K562 (cell line): ENCODE results near the gene GNB2. TPM values are rescaled to one million over a fixed set of nuclear protein-coding genes. Genes with fewer than 3 reads are reported as not detected.
A peak's percentile ranks its signal among the peaks of the same experiment; 100 is the strongest.

Experiments used
- ARHGAP35 ChIP-seq: fragments of 450-650 bp; IDR thresholded peaks from 2 replicates; pipeline ENCODE4 v1.6.1; 2018; ENCODE audit not compliant: partially characterized antibody
- BMI1 ChIP-seq: fragments of 150-350 bp; IDR thresholded peaks from 2 replicates; pipeline ENCODE4 v1.6.1; 2014; ENCODE audit warnings: low read length
- FOXP1 ChIP-seq: sonication (generic); formaldehyde crosslinking; IDR thresholded peaks from 2 replicates; pipeline ENCODE4 v1.8.0; 2022; ENCODE audit warnings: mild to moderate bottlenecking, missing genetic modification reagents
- HDAC3 ChIP-seq: fragments of 450-650 bp; IDR thresholded peaks from 2 replicates; pipeline ENCODE4 v1.6.1; 2018; ENCODE audit warnings: borderline replicate concordance, mild to moderate bottlenecking, moderate library complexity; ENCODE audit not compliant: partially characterized antibody
- KHSRP ChIP-seq: fragments of 450-650 bp; IDR thresholded peaks from 2 replicates; pipeline ENCODE4 v1.6.1; 2017
- MCM3 ChIP-seq: fragments of 450-650 bp; IDR thresholded peaks from 2 replicates; pipeline ENCODE4 v1.6.1; 2016
- NCOA2 ChIP-seq, 2 experiments: fragments of 450-650 bp; IDR thresholded peaks; 2 replicates each; pipeline ENCODE4 v1.6.1; 2018; ENCODE audit warnings: mild to moderate bottlenecking in 2 of 2, moderate library complexity in 1 of 2; ENCODE audit not compliant: partially characterized antibody in 2 of 2
- SMAD1 ChIP-seq: fragments of 150-350 bp; IDR thresholded peaks from 2 replicates; pipeline ENCODE4 v1.6.1; 2014; ENCODE audit warnings: low read length, low read depth; ENCODE audit not compliant: partially characterized antibody
- SREBF2 ChIP-seq: sonication (generic); formaldehyde crosslinking; IDR thresholded peaks from 2 replicates; pipeline ENCODE4 v1.4.0; 2020; ENCODE audit warnings: mild to moderate bottlenecking, missing genetic modification reagents
- UBTF ChIP-seq, 2 experiments: IDR thresholded peaks; 2 replicates each; pipeline ENCODE4 v1.6.1; 2012; ENCODE audit warnings: improper control_type of control experiment in 2 of 2, low read depth in 2 of 2, low read length in 2 of 2, borderline replicate concordance in 1 of 2
- ZBTB5 ChIP-seq: fragments of 450-650 bp; IDR thresholded peaks from 2 replicates; pipeline ENCODE4 v1.6.1; 2017; ENCODE audit warnings: antibody characterized with exemption
- ZNF311 ChIP-seq: fragments of 250-450 bp; sonication (Bioruptor Pico); IDR thresholded peaks from 2 replicates; pipeline ENCODE4 v1.4.0; 2020; ENCODE audit warnings: mild to moderate bottlenecking, moderate library complexity
- polyA plus RNA-seq, 8 experiments: library from polyadenylated mRNA; depleted of rRNA in 4 of 8; stranded (reverse) in 5 of 8; unstranded in 3 of 8; fragments of >200 nt; fragmentation: Nextera tagmentation in 2 of 8; fragmentation: Illumina TruSeq in 1 of 8; extraction: Ambion mirVana in 2 of 8; extraction: Trizol in 1 of 8; gene quantifications; 2 replicates each; pipeline versions ENCODE4 v1.2.1 to v1.2.3, GENCODE V29; 2011 to 2014; ENCODE audit warnings: inconsistent platforms in 1 of 8, missing spikeins in 1 of 8
- total RNA-seq, 7 experiments: library from RNA; depleted of rRNA in 6 of 7; stranded (reverse); fragments of >200 nt in 6 of 7; fragmentation: Illumina TruSeq in 2 of 7; extraction: Trizol in 2 of 7; gene quantifications; 2 replicates each; pipeline versions ENCODE4 v1.2.1 to v1.2.3, GENCODE V29; 2011 to 2021; ENCODE audit warnings: low replicate concordance in 1 of 7
- TF ChIP-seq, protein P1 (sequence below): sonication (generic); formaldehyde crosslinking; IDR thresholded peaks from 2 replicates; pipeline ENCODE4 v1.4.0; 2020; ENCODE audit warnings: mild to moderate bottlenecking, missing genetic modification reagents
- TF ChIP-seq, protein P2 (sequence below), 3 experiments: IDR thresholded peaks in 2 of 3; conservative IDR thresholded peaks in 1 of 3; 2 replicates each; pipeline ENCODE4 v1.5.1; 2011 to 2012; ENCODE audit warnings: low read length in 3 of 3, mild to moderate bottlenecking in 3 of 3, control low read depth in 2 of 3, improper control_type of control experiment in 1 of 3, inconsistent platforms in 1 of 3, low read depth in 1 of 3, mixed read lengths in 1 of 3, moderate library complexity in 1 of 3; ENCODE audit not compliant: insufficient read depth in 2 of 3
- TF ChIP-seq, protein P3 (sequence below): fragments of 450-650 bp; formaldehyde crosslinking; IDR thresholded peaks from 2 replicates; pipeline ENCODE4 v1.4.0; 2020; ENCODE audit warnings: mild to moderate bottlenecking, mixed read lengths

GNB2 gene
- total and polyA plus RNA-seq, 9 of the 15 experiments (the other 6 are each of a cell fraction or from before 2014, with no cell fraction given): 0.65 to 320 (median 104) TPM

GRCh38 chr7:100675581-100676350, 2.2 kb downstream of the GNB2 start (continued):
- TF ChIP-seq, protein P1, sequence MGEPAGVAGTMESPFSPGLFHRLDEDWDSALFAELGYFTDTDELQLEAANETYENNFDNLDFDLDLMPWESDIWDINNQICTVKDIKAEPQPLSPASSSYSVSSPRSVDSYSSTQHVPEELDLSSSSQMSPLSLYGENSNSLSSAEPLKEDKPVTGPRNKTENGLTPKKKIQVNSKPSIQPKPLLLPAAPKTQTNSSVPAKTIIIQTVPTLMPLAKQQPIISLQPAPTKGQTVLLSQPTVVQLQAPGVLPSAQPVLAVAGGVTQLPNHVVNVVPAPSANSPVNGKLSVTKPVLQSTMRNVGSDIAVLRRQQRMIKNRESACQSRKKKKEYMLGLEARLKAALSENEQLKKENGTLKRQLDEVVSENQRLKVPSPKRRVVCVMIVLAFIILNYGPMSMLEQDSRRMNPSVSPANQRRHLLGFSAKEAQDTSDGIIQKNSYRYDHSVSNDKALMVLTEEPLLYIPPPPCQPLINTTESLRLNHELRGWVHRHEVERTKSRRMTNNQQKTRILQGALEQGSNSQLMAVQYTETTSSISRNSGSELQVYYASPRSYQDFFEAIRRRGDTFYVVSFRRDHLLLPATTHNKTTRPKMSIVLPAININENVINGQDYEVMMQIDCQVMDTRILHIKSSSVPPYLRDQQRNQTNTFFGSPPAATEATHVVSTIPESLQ (CRISPR knock-in tag): no peak
- TF ChIP-seq FOXP1 (CRISPR knock-in tag) (no peak), SREBF2 (no peak), ZBTB5 (no peak), BMI1 (peak; percentile 89), NCOA2 (IDR thresholded peaks at IDR 0.05; ENCODE audit: partially characterized antibody in 2 of 2) (no peak), UBTF (IDR thresholded peaks at IDR 0.05; ENCODE audit: borderline replicate concordance in 1 of 2, low read depth in 2 of 2, low read length in 2 of 2) (0 out of 4 replicates have a peak, but pooled peaks of 1 of the 2 experiments have one; percentile 21), SMAD1 (no peak), ARHGAP35 (no peak), ZNF311 (no peak), HDAC3 (no peak), MCM3 (no peak), KHSRP (no peak)
- TF ChIP-seq, protein P2, sequence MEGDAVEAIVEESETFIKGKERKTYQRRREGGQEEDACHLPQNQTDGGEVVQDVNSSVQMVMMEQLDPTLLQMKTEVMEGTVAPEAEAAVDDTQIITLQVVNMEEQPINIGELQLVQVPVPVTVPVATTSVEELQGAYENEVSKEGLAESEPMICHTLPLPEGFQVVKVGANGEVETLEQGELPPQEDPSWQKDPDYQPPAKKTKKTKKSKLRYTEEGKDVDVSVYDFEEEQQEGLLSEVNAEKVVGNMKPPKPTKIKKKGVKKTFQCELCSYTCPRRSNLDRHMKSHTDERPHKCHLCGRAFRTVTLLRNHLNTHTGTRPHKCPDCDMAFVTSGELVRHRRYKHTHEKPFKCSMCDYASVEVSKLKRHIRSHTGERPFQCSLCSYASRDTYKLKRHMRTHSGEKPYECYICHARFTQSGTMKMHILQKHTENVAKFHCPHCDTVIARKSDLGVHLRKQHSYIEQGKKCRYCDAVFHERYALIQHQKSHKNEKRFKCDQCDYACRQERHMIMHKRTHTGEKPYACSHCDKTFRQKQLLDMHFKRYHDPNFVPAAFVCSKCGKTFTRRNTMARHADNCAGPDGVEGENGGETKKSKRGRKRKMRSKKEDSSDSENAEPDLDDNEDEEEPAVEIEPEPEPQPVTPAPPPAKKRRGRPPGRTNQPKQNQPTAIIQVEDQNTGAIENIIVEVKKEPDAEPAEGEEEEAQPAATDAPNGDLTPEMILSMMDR (IDR thresholded peaks at IDR 0.05 in 2 of 3, conservative IDR thresholded peaks at IDR 0.05 in 1 of 3; ENCODE audit: insufficient read depth in 2 of 3, low read depth in 1 of 3, low read length in 3 of 3): 0 out of 6 replicates have a peak, but pooled peaks of 1 of the 3 experiments have one; percentile 5
- TF ChIP-seq, protein P3, sequence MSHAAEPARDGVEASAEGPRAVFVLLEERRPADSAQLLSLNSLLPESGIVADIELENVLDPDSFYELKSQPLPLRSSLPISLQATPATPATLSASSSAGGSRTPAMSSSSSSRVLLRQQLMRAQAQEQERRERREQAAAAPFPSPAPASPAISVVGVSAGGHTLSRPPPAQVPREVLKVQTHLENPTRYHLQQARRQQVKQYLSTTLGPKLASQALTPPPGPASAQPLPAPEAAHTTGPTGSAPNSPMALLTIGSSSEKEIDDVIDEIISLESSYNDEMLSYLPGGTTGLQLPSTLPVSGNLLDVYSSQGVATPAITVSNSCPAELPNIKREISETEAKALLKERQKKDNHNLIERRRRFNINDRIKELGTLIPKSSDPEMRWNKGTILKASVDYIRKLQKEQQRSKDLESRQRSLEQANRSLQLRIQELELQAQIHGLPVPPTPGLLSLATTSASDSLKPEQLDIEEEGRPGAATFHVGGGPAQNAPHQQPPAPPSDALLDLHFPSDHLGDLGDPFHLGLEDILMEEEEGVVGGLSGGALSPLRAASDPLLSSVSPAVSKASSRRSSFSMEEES (CRISPR knock-in tag): no peak
